HCT116 (cell line): Measurements from ENCODE around the gene NEURL3.

Experiments used
- CEBPB ChIP-seq: IDR thresholded peaks from 2 replicates; pipeline ENCODE4 v1.6.1; 2012; ENCODE audit warnings: low read depth
- CTCF ChIP-seq, 3 experiments: fragments of 200-600 bp in 1 of 3; sonication (generic) in 1 of 3; IDR thresholded peaks in 2 of 3; conservative IDR thresholded peaks in 1 of 3; 2 replicates each; pipeline ENCODE4 v1.5.1; 2012 to 2017; ENCODE audit warnings: low read depth in 2 of 3, low read length in 2 of 3, antibody characterized with exemption in 1 of 3, borderline replicate concordance in 1 of 3, control low read depth in 1 of 3, mild to moderate bottlenecking in 1 of 3, mixed read lengths in 1 of 3, mixed run types in 1 of 3, moderate library complexity in 1 of 3; ENCODE audit not compliant: insufficient read depth in 1 of 3
- EZH2 ChIP-seq: fragments of 200-600 bp; sonication (generic); IDR thresholded peaks from 2 replicates; pipeline ENCODE4 v1.6.1; 2017; ENCODE audit warnings: antibody characterized with exemption, mixed run types
- RAD21 ChIP-seq: IDR thresholded peaks from 2 replicates; pipeline ENCODE4 v1.6.1; 2012; ENCODE audit warnings: low read depth, mild to moderate bottlenecking
- SP1 ChIP-seq: IDR thresholded peaks from 2 replicates; pipeline ENCODE4 v1.6.1; 2012; ENCODE audit warnings: low read depth

GRCh38 chr2:96498021-96498431 lies 7.1 kb downstream of the NEURL3 start:
- TF ChIP-seq EZH2: no peak
- no peak for TF ChIP-seq CTCF (IDR thresholded peaks at IDR 0.05 in 2 of 3, conservative IDR thresholded peaks at IDR 0.05 in 1 of 3; ENCODE audit: borderline replicate concordance in 1 of 3, insufficient read depth in 1 of 3, low read depth in 2 of 3, low read length in 2 of 3)
- TF ChIP-seq RAD21: no peak
- TF ChIP-seq CEBPB: no peak
- TF ChIP-seq SP1: no peak
